Lung (tissue), 12 donors: ENCODE measurements around the gene IFT43. TPM values are rescaled to one million over a fixed set of nuclear protein-coding genes. Genes with fewer than 3 reads are reported as not detected.
A peak's percentile ranks its signal among the peaks of the same experiment; 100 is the strongest.

Experiments
- ATAC-seq: fragments of 200-7000 bp; cut with Tn5 transposase; one replicate; pipeline ENCODE4 v1.9.1; 2020; ENCODE audit warnings: moderate number of reproducible peaks; ENCODE audit not compliant: insufficient read depth, low FRiP score
- DNase-seq, 3 donors: peaks; one replicate each; pipeline ENCODE4 v3.0.0-alpha.2; 2013 to 2017
- H3K27ac ChIP-seq, 2 donors: one replicate each; pipeline ENCODE4 v1.5.1; 2013; ENCODE audit warnings: mild to moderate bottlenecking in 2 of 2, moderate library complexity in 2 of 2, control low read depth in 1 of 2, inconsistent platforms in 1 of 2, low read depth in 1 of 2, low read length in 1 of 2
- H3K27me3 ChIP-seq, 3 donors: one replicate each; pipeline ENCODE4 v1.5.1; 2013; ENCODE audit warnings: low read length in 2 of 3; ENCODE audit not compliant: control insufficient read depth in 3 of 3, insufficient read depth in 3 of 3
- H3K36me3 ChIP-seq, 4 donors: one replicate each; pipeline ENCODE4 v1.5.1; 2013; ENCODE audit warnings: low read length in 4 of 4, mild to moderate bottlenecking in 1 of 4, moderate library complexity in 1 of 4; ENCODE audit not compliant: control insufficient read depth in 4 of 4, insufficient read depth in 4 of 4
- H3K4me1 ChIP-seq, 5 donors: one replicate each; pipeline ENCODE4 v1.5.1; 2013; ENCODE audit warnings: low read length in 5 of 5, mild to moderate bottlenecking in 2 of 5, moderate library complexity in 1 of 5; ENCODE audit not compliant: control insufficient read depth in 5 of 5, insufficient read depth in 5 of 5
- H3K4me3 ChIP-seq: one replicate; pipeline ENCODE4 v1.5.1; 2013; ENCODE audit warnings: mild to moderate bottlenecking, control low read depth, moderate library complexity
- H3K9ac ChIP-seq, 2 donors: one replicate each; pipeline ENCODE4 v1.5.1; 2013; ENCODE audit warnings: low read length in 2 of 2, control low read depth in 1 of 2; ENCODE audit not compliant: insufficient read depth in 1 of 2
- H3K9me3 ChIP-seq, 4 donors: one replicate each; pipeline ENCODE4 v1.5.1; 2013; ENCODE audit warnings: low read length in 3 of 4, mild to moderate bottlenecking in 1 of 4, moderate library complexity in 1 of 4; ENCODE audit not compliant: control insufficient read depth in 4 of 4, insufficient read depth in 3 of 4
- CTCF ChIP-seq: IDR thresholded peaks from 2 replicates; pipeline ENCODE4 v1.5.1; 2012; ENCODE audit warnings: mild to moderate bottlenecking; ENCODE audit errors: control extremely low read depth, extremely low read depth
- WGBS, 2 donors: extraction: QIAGEN DNeasy Blood & Tissue Kit; methylation state at CpG; one replicate each; pipeline ENCODE4 v1.1.7; 2013; 5-methylcytosine and 5-hydroxymethylcytosine counted together
- polyA plus RNA-seq, 2 donors: library from polyadenylated mRNA; stranded (reverse); fragments of 200-250 nt; gene quantifications; one replicate each; pipeline ENCODE4 v1.2.1, GENCODE V29; 2013
- total RNA-seq, 2 donors: library from RNA; depleted of rRNA in 1 of 2; stranded (reverse); fragments of >200 nt in 1 of 2; gene quantifications; one replicate each; pipeline ENCODE4 v1.2.1, GENCODE V29; 2014 to 2021
- donor health status: control.
- donor health status: control.
- donor health status: Bipolar disorder and iron deficiency.
- donor health status: healthy.
- donor health status: DM: yes; HTN: yes; CAD: no.

IFT43 gene
- total and polyA plus RNA-seq, 4 donors: 35.4 to 51.6 (median 40.4) TPM

- DNase-seq (no peak), ATAC-seq (no peak)
- Histone ChIP-seq H3K27me3 (no peaks in the 10 kb centered on the region), H3K4me1 (peaks cover 4 to 33% (median 14%) of the 10 kb centered on the region in 5 donors), H3K27ac (no peak overlapping the region), H3K36me3 (peaks cover 0 to 26% (median 11%) of the 10 kb centered on the region in 4 donors), H3K9me3 (no peaks in the 10 kb centered on the region), H3K4me3 (no peak overlapping the region), H3K9ac (no peak overlapping the region)
- no peak for TF ChIP-seq CTCF
- WGBS, 2 donors: 61 to 76% methylated on average over 3 of the region's 3 CpGs
Observed at GRCh38 chr14:75987201-75987970, 1.8 kb downstream of the IFT43 start.

DNA sequence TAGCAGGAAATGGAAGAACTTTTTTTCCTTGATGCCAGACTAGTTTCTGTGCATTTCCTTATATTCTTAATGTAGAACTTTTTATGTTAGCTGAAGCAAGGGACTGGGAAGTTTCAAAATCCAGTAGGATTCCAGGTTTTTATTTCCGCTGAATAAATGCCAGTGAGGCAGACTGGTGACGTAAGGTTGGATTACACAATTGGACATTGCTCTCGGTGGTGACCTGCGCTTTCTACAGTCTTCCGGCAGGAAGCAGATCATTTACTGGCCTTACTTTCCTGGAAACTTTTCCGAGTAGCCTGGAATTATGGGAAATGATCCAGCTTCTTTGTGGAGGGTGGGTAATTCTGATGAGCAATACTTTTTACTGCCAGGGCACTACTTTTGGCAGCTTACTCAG, 3.6 kb downstream of the IFT43 start:
- H3K9ac ChIP-seq: no peak overlapping the region
- H3K4me1 ChIP-seq: peaks cover 5 to 23% (median 10%) of the 10 kb centered on the region in 5 donors
- 35 to 44% methylated on average over 6 of the region's 6 CpGs for WGBS, 2 donors

GRCh38 chr14:75990297-75990696, 4.7 kb downstream of the IFT43 start:
- DNase-seq: no peak
- no peak for ATAC-seq
- peaks cover 0 to 31% (median 13%) of the 10 kb centered on the region in 4 donors for H3K36me3 ChIP-seq
- H3K27me3 ChIP-seq: no peaks in the 10 kb centered on the region
- no peak for TF ChIP-seq CTCF
- H3K4me3 ChIP-seq: no peak overlapping the region
- H3K9ac ChIP-seq: no peak overlapping the region
- no peak overlapping the region for H3K27ac ChIP-seq
- no peaks in the 10 kb centered on the region for H3K9me3 ChIP-seq
- H3K4me1 ChIP-seq: peaks cover 10 to 26% (median 12%) of the 10 kb centered on the region in 5 donors
- 93 to 94% methylated on average over 4 of the region's 4 CpGs for WGBS, 2 donors

More for the DNA sequence above, 3.6 kb downstream of the IFT43 start:
- peak; percentile 39 to 79 (median 75) for DNase-seq
- H3K36me3 ChIP-seq: peaks cover 0 to 31% (median 13%) of the 10 kb centered on the region in 4 donors
- TF ChIP-seq CTCF: no peak
- no peaks in the 10 kb centered on the region for H3K9me3 ChIP-seq
- peak; percentile 24 for ATAC-seq
- H3K27me3 ChIP-seq: no peaks in the 10 kb centered on the region
- H3K4me3 ChIP-seq: no peak overlapping the region
- peak overlapping the region in 1 of 2 donors; percentile 87 for H3K27ac ChIP-seq
